GM10847 (cell line): ENCODE data around the gene ACBD4.

ENCODE experiments used
- POLR2A ChIP-seq: IDR thresholded peaks from 2 replicates; pipeline ENCODE4 v1.6.1; 2011; ENCODE audit not compliant: insufficient read length; ENCODE audit errors: extremely low read depth

Gene ACBD4

DNA sequence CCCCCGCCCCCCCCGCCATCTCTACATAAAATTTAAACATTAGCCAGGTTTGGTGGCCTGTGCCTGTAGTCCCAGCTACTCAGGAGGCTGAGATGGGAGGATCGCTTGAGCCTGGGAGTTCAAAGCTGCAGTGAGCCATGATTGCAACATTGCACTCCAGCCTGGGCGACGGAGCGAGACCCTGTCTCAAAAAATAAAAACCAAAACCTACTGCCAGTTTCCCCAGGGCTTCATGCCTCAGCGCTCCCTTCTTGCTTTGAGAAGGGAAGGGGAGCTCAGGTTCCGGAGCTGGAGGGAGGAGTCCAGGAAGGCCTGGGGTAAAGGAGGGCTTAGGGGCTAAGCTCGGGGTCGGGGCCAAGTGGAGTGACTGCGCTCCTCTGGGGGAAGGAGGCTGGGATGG, 23.6 kb upstream of the ACBD4 start:
- TF ChIP-seq POLR2A, result no peak

GRCh38 chr17:45112559-45113423, 22.7 kb upstream of the ACBD4 start:
- TF ChIP-seq POLR2A, result no peak

DNA sequence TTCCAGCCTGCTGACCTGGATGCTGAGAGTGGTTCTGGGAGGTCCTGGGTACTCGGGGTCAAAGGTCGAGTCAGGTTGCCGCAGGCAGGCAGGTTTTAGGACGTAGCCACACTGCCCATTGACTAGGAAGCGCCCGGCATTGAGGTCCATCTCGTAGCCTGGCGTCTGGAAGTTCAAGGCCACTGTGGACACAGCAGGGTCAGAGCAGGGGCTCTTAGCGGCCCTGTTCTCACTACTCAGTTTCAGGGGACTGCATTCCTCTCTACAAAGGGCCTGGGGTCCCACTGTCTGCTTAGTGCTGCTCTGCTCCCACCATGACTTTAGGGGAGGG, 22.1 kb upstream of the ACBD4 start:
- TF ChIP-seq POLR2A, result no peak

DNA sequence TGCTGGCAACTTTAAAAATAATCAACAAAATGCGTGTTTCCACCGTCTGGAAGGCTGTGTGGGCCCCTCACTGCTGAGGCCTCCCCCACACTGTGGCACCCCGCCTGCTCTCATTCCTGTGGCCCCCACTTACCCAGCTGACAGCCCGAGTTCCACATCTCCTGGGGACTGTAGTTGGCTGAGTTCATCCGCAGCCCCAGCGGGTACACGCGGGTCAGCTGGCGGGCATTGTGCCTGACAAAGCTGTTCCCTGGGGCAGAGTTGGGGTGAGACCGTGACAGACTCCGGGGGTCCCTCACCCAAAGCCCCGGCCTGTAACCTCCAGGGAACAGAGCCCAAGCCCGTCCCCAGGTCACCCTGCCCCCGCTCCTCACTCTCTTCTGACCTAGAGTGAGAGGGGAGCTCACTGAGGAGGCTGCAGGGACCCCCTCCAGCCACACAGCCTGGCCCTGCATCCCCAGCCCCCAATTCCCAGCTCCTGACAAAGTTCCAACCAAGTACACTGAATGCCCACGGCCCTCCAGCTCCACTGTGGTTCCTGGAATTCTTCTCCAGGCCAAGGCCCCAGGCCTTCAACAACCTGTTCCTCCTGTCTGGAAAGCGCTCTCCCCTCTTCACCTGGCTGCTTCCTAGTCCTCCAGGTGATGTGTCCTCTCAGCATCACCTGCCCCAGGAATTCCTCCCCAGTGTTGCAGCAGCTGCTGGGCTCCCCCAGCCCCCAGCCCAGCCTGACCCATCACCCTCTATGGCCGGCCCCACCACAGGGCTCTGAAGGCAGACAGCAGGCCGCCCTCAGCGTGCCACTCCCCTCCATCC, 21.2 kb upstream of the ACBD4 start:
- TF ChIP-seq POLR2A, result no peak

- no peak for TF ChIP-seq POLR2A
Measured at GRCh38 chr17:45115015-45115625, 20.4 kb upstream of the ACBD4 start.

DNA sequence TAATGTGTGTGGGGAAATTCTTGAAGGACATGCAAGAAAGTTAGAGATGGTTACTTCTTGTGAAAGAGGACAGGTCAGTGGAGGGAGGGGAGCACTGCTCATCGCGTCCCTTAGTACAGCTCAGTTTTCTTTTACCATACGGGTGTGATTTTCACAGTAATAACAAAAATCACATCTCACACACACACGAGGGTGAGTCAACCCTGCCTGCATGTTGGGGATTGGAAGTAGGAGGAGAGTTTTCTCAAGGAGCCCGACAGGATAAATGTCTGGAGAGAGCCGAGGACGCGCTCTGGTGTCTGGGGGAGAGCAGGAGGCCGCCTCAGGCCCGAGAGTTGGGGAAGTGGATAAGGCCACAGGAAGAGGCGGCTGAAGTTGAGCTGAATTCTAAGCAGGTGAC, 19.6 kb upstream of the ACBD4 start:
- no peak for TF ChIP-seq POLR2A

DNA sequence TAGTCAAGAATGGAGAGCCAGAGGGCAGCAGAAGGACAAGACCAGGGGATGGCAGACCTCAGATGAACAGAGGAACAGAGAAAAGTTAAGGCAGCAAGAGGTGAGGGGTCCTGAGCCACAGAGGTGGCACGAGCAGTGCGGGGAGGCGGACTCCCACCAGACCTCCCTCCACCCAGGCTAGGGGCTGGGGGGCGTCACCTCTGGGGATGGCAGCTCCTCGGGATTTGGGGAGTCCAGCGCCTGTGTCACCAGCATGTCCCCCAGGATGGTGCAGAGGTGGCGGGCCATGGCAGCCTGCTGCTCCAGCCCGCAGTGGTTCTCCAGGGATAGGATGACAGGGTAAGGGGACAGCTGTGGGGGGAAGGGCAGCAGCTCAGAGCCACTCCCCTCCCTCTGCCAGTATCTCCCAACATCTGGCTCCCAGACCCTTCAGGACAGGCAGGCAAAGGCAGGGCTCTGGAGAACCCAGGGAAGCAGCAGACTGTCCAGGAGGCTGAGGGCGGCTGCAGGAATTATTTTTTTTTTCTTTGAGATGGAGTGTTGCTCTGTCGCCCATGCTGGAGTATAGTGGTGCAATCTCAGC, 19.0 kb upstream of the ACBD4 start:
- TF ChIP-seq POLR2A, result no peak

GRCh38 chr17:45117334-45117733, 18.2 kb upstream of the ACBD4 start:
- no peak for TF ChIP-seq POLR2A

DNA sequence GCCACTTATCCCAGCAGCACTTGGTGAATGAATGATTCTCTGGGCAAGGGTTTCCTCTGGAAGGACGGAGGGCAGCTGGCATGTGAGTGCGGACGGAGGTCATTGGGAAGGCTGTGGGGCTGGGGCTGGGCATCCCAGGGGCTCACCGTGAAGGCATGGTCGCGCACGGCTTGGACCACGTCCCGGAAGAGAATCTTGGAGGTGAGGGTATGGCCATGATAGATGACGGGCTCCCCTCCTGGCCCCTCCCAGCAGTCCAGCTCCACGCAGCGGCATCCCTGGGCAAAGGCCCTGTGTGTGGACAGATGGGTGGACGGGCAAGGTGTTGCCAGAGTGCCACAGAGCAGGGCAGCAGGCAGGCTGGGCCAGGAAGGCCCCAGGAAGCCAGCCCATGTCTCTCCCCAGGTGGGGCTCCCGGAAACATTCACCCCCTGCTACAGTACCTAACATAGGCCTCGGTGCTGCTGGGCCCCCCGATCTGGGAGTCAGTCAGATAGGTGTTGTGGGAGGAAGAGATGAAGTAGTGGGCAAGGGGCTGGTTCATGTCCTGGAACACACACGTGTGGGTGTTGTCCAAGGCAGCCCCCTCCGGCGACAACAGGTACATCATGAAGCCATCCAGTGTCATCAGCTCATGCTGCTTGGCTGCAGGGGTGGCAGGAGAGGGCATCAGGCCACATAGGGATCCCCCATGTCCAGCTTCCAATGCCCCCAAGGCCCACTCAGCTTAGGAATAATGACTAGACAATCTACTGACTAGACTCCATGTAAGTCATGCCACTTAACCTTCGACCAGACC, 17.4 kb upstream of the ACBD4 start:
- TF ChIP-seq POLR2A, result no peak

- no peak for TF ChIP-seq POLR2A
Measured at GRCh38 chr17:45118691-45119090, 16.8 kb upstream of the ACBD4 start.

DNA sequence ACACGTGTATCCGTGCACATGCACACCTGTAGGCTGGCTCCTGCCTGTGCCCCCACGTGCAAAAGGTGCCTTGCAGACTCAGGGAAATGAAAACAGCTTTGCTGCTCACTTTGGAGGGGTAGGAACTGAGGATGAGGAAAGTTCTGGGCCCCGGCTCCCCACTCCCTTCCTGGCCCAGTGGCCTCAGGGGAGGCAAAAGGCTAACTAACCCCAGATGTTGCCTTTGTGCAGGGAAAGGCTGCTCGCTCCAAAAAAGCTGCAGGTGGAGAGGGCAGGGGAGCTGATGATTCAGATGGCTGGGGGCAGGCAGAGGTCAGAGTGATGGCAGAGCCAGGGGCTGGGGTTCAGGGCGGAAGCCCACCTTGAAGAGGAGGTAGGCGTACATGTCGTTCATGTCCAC, 15.5 kb upstream of the ACBD4 start:
- TF ChIP-seq POLR2A, result no peak

DNA sequence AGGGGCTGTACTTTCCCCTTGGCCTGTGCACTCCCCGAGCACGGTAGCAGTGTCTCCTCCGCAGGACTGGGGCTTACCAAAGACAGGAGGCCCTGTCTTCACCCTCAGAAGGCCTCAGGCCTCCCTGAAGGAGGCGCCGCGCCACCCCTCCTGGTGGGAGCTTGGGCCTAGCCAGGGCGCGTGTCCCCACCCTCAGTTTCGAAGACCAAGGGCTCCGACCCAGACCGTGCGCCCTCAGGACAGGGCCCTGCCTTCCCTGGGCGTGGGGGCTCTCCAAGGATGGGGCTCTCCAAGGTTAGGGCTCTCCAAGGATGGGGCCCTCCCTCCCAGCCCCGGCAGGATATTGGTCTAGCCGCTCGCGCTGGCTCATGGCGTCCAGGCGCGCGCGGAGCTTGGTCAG, 14.9 kb upstream of the ACBD4 start:
- no peak for TF ChIP-seq POLR2A

GRCh38 chr17:45121055-45121454, 14.4 kb upstream of the ACBD4 start:
- TF ChIP-seq POLR2A, result no peak

DNA sequence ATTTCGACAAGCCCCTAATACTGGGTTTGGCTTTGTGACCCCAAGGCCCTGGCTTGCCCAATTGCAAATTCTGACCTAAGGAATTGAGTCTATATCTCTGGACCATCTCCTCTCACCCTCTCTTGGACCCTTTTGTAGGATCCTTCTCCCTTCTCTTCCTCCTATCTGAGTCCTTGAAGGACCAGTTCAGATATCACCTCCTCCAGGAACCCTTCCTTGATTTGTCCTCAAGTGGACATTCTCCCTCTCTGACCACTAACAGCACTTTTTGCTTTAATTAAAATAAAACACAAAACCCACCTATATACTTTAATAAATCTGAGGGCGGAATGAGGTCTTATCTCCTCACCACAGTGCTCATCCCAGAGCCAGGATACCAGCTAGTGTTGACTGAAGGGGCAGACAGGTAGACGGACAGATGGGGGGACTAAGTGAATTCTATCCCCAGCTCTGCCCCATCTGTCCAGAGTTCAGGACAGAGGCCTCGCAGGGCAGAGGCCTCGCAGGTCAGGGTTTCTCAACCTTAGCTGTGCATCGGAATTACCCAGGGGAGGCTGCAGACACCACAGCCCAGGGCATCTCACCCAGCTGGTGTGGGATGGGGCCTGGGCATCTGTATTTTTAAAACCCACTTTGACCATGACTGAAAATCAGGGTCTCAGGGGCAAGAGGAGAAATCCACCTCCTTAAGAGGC, 12.3 kb upstream of the ACBD4 start:
- no peak for TF ChIP-seq POLR2A
